Stimulated activated CD8-positive, alpha-beta memory T cell treated with anti-CD3 and anti-CD28 coated beads, Interleukin-15, amount 100 ng/mL, for 24 hours (primary cell): Measurements from ENCODE around the gene FNDC3A.

ENCODE experiments used
- DNase-seq: peaks from one replicate; pipeline ENCODE4 v3.0.0-alpha.2; 2020; ENCODE audit warnings: low read depth

FNDC3A gene

DNA sequence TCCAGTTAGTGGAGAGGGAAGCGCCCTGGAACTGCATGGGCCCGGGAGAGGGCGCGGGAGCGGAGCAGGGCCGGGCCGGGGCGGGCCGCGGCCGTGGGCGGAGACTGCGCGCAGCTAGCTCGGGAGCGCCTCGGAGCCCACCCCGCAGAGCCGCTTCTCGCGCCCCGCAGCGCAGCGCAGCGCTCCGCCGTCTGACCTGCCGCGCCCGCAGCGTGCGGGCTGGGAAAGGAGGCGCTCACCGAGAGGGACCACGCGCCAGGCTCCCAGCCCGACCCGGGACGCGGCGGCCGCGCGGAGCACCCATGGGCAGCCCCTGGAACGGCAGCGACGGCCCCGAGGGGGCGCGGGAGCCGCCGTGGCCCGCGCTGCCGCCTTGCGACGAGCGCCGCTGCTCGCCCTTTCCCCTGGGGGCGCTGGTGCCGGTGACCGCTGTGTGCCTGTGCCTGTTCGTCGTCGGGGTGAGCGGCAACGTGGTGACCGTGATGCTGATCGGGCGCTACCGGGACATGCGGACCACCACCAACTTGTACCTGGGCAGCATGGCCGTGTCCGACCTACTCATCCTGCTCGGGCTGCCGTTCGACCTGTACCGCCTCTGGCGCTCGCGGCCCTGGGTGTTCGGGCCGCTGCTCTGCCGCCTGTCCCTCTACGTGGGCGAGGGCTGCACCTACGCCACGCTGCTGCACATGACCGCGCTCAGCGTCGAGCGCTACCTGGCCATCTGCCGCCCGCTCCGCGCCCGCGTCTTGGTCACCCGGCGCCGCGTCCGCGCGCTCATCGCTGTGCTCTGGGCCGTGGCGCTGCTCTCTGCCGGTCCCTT is 244.5 kb downstream of the FNDC3A start, which contains the start of gene MLNR:
TSS of gene MLNR (plus strand) at position 303 of the 820 bp plus-strand sequence. CDS start at position 303, 0 bp downstream.
- no peak for DNase-seq

GRCh38 chr13:49220856-49221589 is 245.3 kb downstream of the FNDC3A start:
- no peak for DNase-seq

DNA sequence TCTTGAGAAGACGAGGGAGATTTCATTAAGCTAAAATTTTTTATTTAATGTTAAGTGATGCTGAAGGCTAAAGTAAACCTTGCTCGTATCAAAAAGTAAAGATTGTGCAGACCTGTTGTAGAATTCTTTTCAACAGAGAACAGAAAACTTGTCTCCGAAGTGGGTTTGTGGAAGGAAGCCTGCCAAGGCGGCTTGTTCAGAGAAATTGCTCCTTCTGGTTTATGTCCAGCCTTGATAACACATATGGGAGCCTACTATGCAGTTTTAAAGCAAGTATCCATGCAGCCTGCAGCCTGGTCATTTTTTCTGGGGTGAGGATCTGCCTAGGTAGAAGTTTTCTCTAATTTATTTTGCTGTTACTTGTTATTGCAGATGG is 245.9 kb downstream of the FNDC3A start:
- DNase-seq, result no peak

- no peak for DNase-seq
These were observed 249.7 kb downstream of the FNDC3A start for GRCh38 chr13:49225223-49226042.

GRCh38 chr13:49226613-49227012 is 250.9 kb downstream of the FNDC3A start:
- no peak for DNase-seq

GRCh38 chr13:49234741-49235140 is 259.0 kb downstream of the FNDC3A start:
- no peak for DNase-seq

DNA sequence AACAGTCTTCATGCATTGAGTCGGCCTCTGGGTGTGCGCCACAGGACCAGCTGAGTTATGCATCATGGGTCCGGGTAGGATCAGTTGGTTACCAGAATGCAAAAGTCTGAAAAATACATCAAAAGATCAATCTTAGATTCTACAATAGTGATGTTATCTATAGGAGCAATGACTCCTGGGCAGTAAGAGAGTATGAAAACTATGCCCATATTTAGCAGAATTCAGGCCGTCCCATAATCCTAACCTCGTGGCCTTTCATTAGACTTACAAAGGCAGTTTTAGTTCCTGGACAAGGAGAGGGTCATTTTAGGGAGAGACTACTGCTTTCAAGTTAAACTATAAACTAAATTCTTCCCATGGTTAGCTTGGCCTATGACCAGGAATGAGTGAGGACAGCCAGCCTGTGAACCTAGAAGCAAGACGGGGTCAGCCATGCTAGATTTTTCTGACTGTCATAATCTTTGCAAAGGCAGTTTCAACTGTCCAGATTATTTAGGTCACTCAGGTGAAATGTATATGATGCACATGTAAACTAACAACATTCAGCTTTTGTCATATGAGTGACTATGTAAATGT is 260.2 kb downstream of the FNDC3A start:
- DNase-seq, result no peak

DNA sequence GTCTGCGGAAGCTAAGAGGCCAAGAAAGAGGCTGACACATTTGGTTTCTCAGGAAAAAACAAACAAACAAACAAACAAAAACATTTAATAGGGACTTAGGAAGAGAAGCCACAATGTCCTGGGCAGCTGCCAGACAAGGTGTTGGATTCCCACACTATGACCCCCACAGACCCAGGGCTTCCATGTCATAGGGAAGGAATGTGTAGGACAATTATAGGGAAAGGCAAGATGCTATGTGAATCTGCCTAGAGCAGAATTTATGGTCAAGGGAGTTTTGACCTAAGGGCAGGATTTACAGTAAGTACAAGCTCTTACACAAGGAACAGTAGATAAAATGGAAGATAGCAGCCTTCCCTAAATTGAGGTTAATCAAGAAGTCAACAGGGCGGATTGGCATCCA is 262.9 kb downstream of the FNDC3A start:
- no peak for DNase-seq

DNA sequence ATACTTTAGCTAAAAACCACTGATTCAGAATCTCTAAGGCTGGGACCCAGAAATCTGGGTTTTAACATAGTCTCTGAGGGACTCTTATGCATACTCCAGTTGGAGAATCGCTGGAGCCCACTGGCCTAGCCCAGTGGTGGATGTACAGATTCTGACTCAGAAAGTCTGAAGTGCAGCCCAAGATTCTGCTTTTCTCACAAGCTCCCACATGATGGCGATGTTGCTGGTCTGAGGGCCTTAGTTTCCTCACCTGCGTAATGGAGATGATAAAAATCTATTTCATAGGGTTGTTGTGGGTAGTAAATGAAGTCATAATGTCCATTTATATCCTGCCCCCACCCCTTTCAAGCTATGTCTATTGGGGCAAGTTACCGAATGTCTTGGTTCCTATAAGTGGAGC is 264.3 kb downstream of the FNDC3A start:
- no peak for DNase-seq

DNA sequence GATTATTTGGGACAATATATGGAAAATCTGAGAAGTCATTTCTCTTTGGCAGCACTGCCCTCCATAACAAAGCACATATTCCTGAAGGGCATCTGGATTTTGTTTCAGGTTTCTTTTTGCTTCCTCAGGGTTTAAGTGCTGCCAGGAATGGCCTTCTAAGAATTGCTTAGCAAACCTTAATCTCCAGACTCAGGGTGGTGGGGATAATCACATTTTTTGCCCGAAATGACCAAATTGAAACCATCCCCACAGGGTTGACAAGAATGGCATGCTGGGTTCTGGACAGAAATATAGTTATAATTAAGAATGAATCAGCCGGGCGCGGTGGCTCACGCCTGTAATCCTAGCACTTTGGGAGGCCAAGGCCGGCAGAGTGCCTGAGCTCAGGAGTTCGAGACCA is 265.6 kb downstream of the FNDC3A start:
- no peak for DNase-seq

- no peak for DNase-seq
These were observed 269.4 kb downstream of the FNDC3A start for GRCh38 chr13:49245101-49245500.

- DNase-seq, result no peak
These were observed 271.3 kb downstream of the FNDC3A start for GRCh38 chr13:49246850-49247642.

DNA sequence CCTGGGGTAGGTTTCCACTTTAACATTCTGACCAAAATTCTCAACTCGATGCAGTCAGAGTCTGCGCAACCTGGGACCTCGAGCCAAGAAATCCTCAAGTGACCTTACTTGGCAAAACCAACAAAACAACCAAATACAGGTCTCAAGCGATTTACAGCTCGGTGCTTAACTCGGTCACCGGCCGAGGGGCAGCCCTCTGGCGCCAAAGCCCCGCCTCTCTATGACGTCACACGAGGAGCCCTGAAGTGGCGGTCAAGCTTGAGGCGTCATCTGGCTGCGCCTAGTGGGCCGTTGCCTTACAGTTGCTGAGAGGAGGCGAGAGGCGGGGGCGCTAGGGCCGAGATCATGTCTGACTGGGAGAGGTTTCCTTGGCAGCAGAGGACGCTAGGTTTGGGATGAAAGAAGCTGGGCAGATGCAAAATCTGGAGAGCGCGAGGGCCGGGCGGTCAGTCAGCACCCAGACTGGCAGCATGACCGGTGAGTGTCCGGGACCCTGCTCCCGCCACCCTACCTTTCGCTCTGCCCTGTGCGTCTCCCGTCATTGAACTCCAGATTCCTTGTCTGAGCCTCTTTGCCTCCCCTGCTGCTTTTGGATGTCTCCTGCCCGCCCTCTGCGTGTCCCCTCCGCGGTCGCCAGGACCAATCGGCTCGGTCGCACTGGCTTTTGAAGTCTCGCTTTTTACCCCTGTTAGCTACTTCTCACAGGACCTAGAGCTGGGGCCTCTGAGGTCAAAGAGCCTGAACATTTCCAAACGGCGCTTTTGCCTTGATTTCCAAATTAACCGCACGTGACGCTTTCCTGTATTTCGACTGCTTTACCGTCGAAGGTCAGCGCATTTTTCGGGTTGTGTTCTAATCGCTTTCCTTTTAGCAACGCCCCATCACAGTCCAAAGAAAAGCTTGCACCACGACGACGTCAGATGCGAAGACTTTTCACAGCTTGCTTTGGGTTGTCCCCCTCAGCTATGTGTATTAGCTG is 272.2 kb downstream of the FNDC3A start, which contains the start of gene CDADC1:
TSS of gene CDADC1 (plus strand) at position 283 of the 979 bp plus-strand sequence. CDS start at position 396, 113 bp downstream.
- DNase-seq, result peak; percentile 86

DNA sequence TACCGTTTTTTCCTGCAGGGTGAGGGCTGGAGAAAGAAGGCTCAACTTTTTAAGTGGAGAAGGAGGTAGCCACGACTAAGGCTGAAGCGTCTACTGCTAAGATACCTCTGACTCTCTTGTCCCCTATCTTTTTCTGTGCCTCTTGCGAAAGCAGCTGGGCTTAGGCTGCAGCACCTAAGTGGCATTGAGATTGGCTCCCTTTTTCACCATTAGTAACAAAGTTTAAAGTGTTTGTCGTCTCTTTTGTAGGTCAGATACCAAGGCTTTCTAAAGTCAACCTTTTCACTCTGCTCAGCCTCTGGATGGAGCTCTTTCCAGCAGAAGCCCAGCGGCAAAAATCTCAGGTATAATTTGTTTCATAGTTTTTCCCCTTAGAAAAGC is 272.9 kb downstream of the FNDC3A start:
- DNase-seq, result no peak

DNA sequence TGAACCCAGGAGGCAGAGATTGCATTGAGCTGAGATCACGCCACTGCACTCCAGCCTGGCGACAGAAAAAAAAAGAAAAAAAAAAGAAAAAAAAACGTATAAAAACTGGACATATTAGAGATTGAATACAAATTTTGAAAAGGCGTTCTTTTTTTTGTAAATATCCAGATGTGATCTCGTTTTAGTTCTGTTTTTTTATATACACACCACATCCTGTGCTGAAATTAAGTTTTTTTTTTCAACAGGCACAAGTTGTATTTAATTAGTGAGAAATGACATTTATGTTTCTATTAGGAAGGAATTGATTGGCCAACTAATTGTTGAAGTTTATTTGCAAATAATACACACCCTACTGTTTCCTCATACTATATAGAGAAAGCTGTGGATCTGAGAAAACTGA is 275.6 kb downstream of the FNDC3A start:
- DNase-seq, result no peak

- DNase-seq, result no peak
These were observed 277.6 kb downstream of the FNDC3A start for GRCh38 chr13:49253310-49253709.

GRCh38 chr13:49254007-49254406 is 278.3 kb downstream of the FNDC3A start:
- DNase-seq, result no peak

DNA sequence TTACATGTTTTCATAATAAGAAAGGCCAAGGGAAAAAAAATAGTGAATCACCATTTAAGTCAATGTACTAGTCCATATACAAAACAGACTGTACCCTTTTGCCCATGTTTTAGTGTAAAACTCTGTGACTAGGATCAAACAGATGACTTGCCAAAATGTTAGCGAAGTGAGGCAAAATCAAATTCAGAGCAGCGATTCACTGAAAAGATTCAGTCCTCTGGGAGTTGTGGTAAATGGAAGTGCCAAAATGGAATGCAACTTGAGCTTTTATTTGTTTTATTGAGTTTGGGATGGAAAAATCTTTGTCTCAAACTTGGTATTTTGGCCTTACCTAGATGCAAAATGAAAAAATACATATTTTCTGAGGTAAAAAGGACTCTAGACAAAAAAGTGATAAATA is 281.1 kb downstream of the FNDC3A start:
- no peak for DNase-seq

- no peak for DNase-seq
These were observed 282.5 kb downstream of the FNDC3A start for GRCh38 chr13:49258089-49258796.
